Uterus (tissue), 2 donors: Measurements from ENCODE around the gene ZNF28.
"Not testable (repeated sequence)": the region's sequence is repeated elsewhere in the genome, so short reads cannot be mapped to it uniquely, and the experiment has no call there.

Experiments used
- POLR2A ChIP-seq, 2 donors: fragments of 450-650 bp; IDR thresholded peaks; one replicate each; pipeline ENCODE4 v1.6.1; 2016; ENCODE audit warnings: antibody characterized with exemption in 2 of 2, mild to moderate bottlenecking in 1 of 2, moderate library complexity in 1 of 2
- TF ChIP-seq, protein P1 (sequence below), 4 experiments: fragments of 200-600 bp in 2 of 4; fragments of 450-650 bp in 2 of 4; sonication (generic) in 2 of 4; IDR thresholded peaks; one replicate each; pipeline ENCODE4 v1.5.1; 2016 to 2019; ENCODE audit warnings: antibody characterized with exemption in 4 of 4, mild to moderate bottlenecking in 2 of 4, moderate library complexity in 1 of 4

DNA sequence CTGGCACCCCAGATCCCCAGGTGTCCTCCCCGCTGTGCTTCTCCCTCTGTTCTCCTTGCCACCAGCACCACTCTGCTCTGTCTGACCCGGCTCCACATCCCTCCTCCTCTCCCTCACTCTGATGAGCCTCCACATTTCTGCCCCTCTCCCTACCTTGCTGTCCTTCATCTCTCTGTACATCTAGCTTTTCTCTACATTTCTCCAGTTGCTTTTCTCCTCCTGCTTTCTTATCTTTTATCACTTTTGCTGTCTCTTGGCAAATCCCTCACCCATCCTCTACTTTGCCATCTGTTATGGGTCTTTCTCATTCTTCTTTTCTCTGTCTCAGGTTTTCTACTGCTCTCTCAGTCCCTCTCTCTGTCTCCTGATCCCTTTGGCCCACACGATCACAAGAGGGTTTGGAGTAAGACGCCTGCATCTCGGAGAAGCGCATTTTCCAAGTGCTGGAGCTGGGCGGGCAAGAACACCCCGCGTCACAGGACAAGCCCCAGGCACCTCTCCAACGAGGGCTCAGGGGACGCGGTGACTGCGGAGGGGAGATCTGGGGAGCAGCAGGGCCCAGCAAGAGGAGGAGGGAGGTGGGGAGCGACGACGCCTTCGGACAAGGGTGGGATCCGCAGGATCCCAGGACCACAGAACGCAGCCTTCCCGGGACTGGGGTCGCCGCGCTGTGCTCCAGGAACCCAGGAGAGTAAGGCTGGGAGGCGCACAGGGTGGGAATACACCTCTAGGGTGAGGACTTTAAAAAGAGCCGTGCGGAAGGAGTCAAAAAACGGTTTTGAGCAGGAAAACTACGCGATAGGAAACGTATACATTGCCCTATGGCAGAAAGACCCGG lies 35.3 kb upstream of the ZNF28 start:
- TF ChIP-seq, protein P1, sequence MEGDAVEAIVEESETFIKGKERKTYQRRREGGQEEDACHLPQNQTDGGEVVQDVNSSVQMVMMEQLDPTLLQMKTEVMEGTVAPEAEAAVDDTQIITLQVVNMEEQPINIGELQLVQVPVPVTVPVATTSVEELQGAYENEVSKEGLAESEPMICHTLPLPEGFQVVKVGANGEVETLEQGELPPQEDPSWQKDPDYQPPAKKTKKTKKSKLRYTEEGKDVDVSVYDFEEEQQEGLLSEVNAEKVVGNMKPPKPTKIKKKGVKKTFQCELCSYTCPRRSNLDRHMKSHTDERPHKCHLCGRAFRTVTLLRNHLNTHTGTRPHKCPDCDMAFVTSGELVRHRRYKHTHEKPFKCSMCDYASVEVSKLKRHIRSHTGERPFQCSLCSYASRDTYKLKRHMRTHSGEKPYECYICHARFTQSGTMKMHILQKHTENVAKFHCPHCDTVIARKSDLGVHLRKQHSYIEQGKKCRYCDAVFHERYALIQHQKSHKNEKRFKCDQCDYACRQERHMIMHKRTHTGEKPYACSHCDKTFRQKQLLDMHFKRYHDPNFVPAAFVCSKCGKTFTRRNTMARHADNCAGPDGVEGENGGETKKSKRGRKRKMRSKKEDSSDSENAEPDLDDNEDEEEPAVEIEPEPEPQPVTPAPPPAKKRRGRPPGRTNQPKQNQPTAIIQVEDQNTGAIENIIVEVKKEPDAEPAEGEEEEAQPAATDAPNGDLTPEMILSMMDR (IDR thresholded peaks at IDR 0.05): not testable (repeated sequence)
- not testable (repeated sequence) for TF ChIP-seq POLR2A (IDR thresholded peaks at IDR 0.05)
